Cardiac septum (tissue), 1 donor: ENCODE measurements around the gene ERCC5. TPM values are rescaled to one million over a fixed set of nuclear protein-coding genes. Genes with fewer than 3 reads are reported as not detected.
A peak's percentile ranks its signal among the peaks of the same experiment; 100 is the strongest.

Source experiments
- DNase-seq: peaks from one replicate; pipeline ENCODE4 v3.0.0-alpha.2; 2020; ENCODE audit warnings: low spot score
- intact Hi-C: fragments of 100-400 bp; cut with DNase I; formaldehyde crosslinking; loops from one replicate; pipeline ENCODE4 v1.14.0; 2022
- long read RNA-seq: library from polyadenylated mRNA; unstranded; transcript quantifications from one replicate; pipeline ENCODE4 v2.0.0, GENCODE V29; 2021
- total RNA-seq: library from RNA; stranded (reverse); fragmentation: NEBNext Ultra II Directional; extraction: Animal tissue kit (Norgen Biotek cat#: 25700); gene quantifications from one replicate; pipeline ENCODE4 v1.2.1, GENCODE V29; 2021
- donor health status: DM: no; HTN: no; CAD: no.

The ERCC5 gene
- total RNA-seq, result 36.5 TPM
- long read RNA-seq, full-length matches to known transcripts, result 25 of 34 reads
- long read RNA-seq, partial matches to known transcripts, result 6 of 34 reads
- long read RNA-seq, other reads (novel, unspliced or antisense), result 3 of 34 reads

DNA sequence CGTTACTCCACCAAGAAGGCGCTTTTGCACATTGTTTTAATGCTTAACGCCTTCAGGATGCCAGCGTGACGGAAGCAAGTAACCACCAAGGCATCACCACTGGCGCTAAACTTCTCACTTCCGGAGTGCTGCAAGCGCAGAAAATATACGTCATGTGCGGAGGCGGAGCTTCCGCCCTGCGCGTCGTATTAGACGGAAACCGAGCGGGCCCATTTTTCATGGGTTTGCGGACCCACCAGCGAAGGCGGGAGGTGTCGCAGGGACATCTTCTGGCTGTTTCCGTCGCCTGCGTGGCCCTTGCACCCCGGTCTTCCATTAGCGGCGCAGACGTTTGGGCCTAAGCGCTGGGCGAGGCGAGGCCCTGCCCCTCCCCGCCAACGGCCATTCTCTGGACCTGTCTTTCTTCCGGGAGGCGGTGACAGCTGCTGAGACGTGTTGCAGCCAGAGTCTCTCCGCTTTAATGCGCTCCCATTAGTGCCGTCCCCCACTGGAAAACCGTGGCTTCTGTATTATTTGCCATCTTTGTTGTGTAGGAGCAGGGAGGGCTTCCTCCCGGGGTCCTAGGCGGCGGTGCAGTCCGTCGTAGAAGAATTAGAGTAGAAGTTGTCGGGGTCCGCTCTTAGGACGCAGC lies at the start of gene ERCC5:
Gene ERCC5 (plus strand): TSS at position 403 of the 631 bp plus-strand sequence. CDS start 235 bp downstream, outside the sequence.
- intact Hi-C loops, result loop anchor here (2.0 to 10.0 kb wide), 3 partner anchors 47 to 451 kb away; partner anchors contain the start of genes BIVM and POGLUT2
- DNase-seq, result peak; percentile 95

DNA sequence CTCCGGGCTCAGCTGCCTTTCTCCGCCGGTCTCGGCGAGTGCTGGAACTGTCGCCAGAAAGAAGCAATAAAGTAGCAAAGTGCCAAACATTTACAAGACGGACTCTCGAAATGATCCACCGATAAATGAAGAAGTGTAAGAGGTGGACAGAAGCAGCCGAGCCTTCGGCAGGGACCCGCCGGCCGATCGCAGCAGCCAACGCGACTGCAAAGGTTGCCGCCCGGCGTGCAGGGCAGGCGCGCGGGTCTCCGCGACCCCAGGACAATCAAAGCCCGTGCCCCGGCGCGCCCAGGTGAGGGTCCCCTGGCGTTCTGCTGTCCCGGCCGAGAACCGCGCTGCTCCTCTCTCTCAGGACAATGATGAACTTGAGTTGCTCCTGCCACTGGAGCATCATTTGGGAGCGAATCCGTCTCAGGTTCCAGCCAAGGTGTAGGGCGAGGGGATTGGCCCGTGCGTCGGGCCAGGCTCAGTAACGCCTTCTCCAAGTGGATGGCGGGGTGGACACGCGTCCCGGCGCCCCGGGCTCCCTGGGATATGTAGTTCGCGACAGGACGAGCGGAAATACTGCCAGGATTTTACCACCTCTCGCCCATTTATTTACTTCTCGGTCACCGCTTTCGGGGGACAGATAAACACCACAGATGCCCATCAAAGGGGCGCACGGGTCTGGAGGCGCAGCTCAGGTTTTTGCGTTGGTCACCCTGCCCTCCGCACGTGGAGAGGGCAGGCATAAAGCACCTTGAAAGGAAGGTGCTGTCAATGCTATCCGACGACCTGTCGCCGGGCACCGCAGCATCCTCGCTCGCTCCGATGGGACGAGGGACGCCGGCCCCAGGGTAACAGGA lies 47.0 kb upstream of the ERCC5 start, which contains the start of the genes BIVM and POGLUT2:
Gene BIVM (plus strand): TSS at position 539 of the 845 bp plus-strand sequence. CDS start 8,149 bp downstream, outside the sequence.
Gene POGLUT2 (minus strand): TSS at position 396 of the 845 bp plus-strand sequence. CDS start 306 bp downstream, at position 90.
- peak; percentile 93 for DNase-seq
- intact Hi-C loops, result loop anchor here (2.0 kb wide), 2 partner anchors 48 to 202 kb away; partner anchors contain the start of genes ERCC5 and TPP2

GRCh38 chr13:102799426-102800144 lies 46.2 kb upstream of the ERCC5 start:
- intact Hi-C loops, result loop anchor here (1.0 to 2.0 kb wide), 3 partner anchors 26 to 203 kb away; partner anchors contain the start of genes ERCC5, TEX30 and TPP2
- no peak for DNase-seq

DNA sequence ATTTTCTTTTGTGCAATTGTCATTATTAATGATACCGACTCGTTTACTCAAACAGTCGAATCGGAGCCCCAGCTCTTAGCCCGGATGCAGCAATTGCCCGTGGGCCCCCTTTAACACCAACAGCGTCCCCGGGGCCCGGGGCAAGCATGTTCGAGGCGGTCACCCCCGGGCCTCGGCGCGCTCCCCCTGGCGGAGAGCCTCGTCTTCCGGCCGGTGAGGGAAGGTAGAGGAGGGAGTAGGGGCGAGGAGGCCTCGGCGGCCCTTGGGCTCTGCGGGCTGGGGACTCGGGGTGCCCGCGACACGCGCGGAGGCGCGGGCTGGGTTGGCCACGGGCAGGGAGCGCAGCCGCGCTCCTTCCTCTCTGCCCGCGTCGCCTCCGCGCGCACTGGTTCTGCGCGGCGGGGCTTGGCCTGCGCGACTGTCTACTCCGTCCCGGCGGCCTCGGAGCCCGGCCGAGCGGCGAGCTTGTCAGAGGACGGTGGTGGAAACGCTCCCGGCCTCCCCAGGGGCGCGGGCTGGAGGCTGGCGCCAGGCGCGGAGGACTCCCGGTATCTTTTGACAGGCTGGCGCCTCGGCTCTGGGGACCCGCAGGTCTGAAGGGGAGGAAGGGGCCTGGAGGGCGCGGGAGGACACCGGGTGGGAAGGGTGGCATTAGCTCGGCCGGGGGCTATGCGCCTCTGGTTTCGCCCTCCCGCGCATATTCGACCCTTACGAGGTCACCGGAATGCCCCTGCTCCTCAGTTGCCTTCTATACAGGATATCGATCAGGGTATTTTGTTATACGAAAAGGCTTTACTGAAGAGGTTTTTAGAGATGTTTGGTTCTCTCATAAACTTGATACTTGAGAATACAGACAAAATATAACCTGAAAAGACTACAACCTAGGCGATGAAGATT lies 45.4 kb upstream of the ERCC5 start:
- intact Hi-C loops, result loop anchor here (1.0 kb wide), 1 partner anchor 27 kb away; the partner anchor contains the start of gene TEX30

DNA sequence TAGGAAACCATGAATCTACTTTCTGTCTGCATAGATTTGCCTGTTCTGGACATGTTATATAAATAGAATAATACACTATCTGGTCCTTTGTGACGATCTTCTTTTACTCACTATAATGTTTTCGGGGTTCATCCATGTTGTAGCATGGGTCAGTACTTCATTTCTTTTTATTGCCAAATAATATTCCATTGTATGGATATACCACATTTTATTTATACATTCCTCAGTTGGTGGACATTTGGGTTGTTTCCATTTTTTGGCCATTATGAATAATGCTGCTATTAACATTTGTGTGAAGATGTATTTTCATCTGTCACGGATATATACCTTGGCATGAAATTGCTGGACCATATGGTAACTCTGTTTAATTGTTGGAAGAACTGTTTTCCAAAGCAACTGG lies 40.2 kb upstream of the ERCC5 start:
- no peak for DNase-seq
- intact Hi-C loops, result no loop called here

More for the DNA sequence above, 45.4 kb upstream of the ERCC5 start:
- peak; percentile 87 for DNase-seq

DNA sequence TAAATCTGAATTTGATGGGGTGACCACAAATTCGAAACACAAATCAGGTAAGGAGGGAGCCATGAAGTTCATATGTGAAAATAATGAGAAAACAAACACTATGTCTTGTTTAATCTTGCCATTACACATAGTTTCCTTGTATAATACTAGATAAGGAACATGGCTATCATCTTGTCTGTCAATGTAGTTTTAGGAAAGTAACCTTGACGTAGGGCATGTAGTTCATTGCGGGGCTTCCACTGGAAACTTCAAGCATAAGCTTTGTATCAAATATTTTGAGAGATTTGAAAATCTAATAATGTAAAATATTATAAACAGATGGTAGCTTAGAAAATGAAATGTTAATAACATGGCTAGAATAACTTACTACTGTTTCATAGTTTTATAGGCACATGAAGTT lies 38.1 kb upstream of the ERCC5 start:
- intact Hi-C loops, result no loop called here
- no peak for DNase-seq

GRCh38 chr13:102812611-102813287 lies 33.1 kb upstream of the ERCC5 start:
- intact Hi-C loops, result no loop called here
- no peak for DNase-seq

DNA sequence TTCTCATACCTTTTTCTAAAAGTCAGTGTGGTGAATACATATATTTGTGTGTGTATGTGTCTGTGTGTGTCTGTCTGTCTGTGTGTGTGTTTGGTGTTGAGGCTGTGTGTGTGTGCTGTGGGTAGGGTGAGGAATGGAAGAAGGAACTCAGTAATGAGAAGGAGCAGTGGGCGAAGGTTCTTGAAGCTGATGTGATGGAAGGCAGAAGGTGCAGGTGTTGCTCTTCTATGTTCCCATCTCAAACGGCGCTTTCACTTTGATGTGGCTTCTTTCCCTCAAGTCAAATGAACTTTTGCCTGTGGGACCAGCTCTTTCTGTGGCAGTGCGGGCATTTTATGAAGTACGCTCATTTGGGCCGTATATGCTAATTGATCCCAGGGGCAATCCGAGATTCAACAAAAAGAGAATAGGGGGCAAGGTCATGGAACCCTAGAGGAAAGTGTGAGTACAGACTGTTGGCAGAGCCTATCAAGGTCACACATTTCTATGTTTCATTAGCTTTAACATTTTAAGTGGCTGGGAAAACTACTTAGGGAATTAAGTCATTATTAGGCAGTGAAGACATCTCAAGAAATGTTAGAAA lies 31.7 kb upstream of the ERCC5 start:
- intact Hi-C loops, result no loop called here
- no peak for DNase-seq

GRCh38 chr13:102814793-102815192 lies 31.0 kb upstream of the ERCC5 start:
- intact Hi-C loops, result no loop called here
- DNase-seq, result no peak

GRCh38 chr13:102815788-102816187 lies 30.0 kb upstream of the ERCC5 start:
- DNase-seq, result no peak
- intact Hi-C loops, result no loop called here

DNA sequence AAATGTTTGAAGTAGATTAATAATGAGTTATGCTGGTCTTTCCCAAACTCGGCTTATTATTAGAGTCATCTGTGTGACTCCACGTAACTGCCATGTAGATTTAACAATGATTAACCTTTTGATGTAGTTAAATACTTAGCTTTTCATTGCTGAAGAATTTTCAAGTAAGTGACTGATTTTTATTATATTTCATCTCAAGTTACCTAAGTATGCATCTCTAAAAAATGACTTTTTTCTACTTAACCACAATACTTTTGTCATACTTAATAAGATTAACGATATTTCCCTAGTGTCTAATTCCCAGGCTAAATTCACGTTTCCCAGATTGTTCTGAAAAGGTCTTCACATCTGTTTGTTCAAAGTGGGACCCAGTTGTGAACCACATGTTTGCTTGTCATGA lies 29.1 kb upstream of the ERCC5 start:
- no peak for DNase-seq
- intact Hi-C loops, result no loop called here

DNA sequence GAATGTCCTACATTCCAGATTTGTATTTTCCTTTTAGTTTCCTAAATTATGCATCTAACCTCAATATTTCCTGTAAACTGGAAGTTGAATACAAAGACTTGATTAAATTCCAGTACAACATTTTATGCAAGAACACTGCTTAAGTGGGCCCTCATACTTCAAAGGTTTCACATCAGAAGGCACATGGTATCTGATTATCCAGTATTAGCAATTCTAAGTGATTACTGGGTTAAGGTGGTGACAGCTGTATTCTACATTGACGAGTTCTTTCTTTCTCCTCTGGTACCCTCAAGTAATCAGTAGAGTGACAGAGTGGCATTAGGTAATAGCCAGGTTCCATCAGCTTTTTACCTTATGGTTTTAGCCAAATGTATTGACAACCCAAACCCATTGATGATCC lies 28.6 kb upstream of the ERCC5 start:
- no peak for DNase-seq
- intact Hi-C loops, result no loop called here

- intact Hi-C loops, result no loop called here
- DNase-seq, result no peak
These were observed 27.9 kb upstream of the ERCC5 start for GRCh38 chr13:102817907-102818306.

DNA sequence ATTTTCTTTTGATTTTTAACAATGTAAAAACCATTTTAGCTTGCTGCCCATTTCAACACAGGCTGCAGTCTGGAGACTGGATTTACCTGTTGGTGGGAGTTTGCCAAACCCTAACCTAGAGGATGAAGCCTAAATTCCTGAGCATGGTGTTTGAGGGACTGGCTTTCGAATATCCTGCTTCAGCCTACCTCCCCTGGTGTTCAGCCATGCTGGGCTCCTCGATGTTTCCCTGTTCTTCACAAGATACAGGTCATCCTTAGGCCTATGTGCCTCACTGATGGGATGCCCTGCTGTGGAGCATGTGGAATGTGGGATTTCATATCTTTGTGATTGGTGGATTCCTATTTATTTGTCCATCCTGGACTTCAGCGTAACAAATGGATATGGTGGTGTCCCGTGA lies 20.4 kb upstream of the ERCC5 start:
- no peak for DNase-seq
- intact Hi-C loops, result no loop called here

GRCh38 chr13:102825921-102826706 lies 19.7 kb upstream of the ERCC5 start:
- intact Hi-C loops, result no loop called here
- DNase-seq, result no peak

- DNase-seq, result no peak
- intact Hi-C loops, result no loop called here
These were observed 15.2 kb upstream of the ERCC5 start for GRCh38 chr13:102830646-102831045.

DNA sequence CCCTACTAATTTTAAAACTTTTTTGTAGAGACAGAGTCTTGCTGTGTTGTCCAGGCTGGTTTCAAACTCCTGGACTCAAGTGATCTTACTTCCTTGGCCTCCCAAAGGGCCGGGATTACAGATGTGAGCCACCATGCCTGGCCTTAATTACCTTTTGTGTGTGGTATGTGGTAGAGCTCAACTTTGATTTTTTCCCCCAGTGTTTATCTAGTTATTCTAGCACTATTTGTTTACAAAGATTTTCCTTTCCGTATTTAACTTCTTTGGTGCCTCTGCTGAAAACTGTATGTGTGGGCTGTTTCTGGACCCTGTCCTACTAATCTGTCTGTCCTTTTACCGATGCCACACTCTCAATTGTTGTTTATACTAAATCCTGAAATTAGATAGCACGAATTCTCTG lies 9.4 kb upstream of the ERCC5 start:
- intact Hi-C loops, result no loop called here
- no peak for DNase-seq
